Middle frontal gyrus (tissue), 1 donor: ENCODE data around the gene RELN.

ENCODE experiments used
- DNase-seq: peaks from one replicate; pipeline ENCODE4 v3.0.0-alpha.2; 2015; ENCODE audit warnings: low spot score; ENCODE audit errors: extremely low spot score

The RELN gene

GRCh38 chr7:103727982-103728610 lies 261.4 kb downstream of the RELN start:
- DNase-seq = no peak

- no peak for DNase-seq
These were observed 270.4 kb downstream of the RELN start for GRCh38 chr7:103719070-103719469.

GRCh38 chr7:103718482-103719061 lies 270.9 kb downstream of the RELN start:
- no peak for DNase-seq

- no peak for DNase-seq
These were observed 271.9 kb downstream of the RELN start for GRCh38 chr7:103717574-103717973.

GRCh38 chr7:103715376-103716120 lies 273.9 kb downstream of the RELN start:
- DNase-seq = no peak

GRCh38 chr7:103714376-103714927 lies 275.0 kb downstream of the RELN start:
- no peak for DNase-seq

- no peak for DNase-seq
These were observed 276.3 kb downstream of the RELN start for GRCh38 chr7:103712991-103713778.

- no peak for DNase-seq
These were observed 278.0 kb downstream of the RELN start for GRCh38 chr7:103711413-103711812.

- DNase-seq = no peak
These were observed 279.2 kb downstream of the RELN start for GRCh38 chr7:103710247-103710646.

GRCh38 chr7:103706805-103707204 lies 282.7 kb downstream of the RELN start:
- DNase-seq = no peak

- DNase-seq = no peak
These were observed 283.9 kb downstream of the RELN start for GRCh38 chr7:103705542-103705941.

- no peak for DNase-seq
These were observed 284.8 kb downstream of the RELN start for GRCh38 chr7:103704701-103705100.

GRCh38 chr7:103702982-103703381 lies 286.5 kb downstream of the RELN start:
- DNase-seq = no peak

- DNase-seq = no peak
These were observed 287.0 kb downstream of the RELN start for GRCh38 chr7:103702454-103702853.

GRCh38 chr7:103699032-103699431 lies 290.4 kb downstream of the RELN start:
- no peak for DNase-seq

GRCh38 chr7:103698064-103698463 lies 291.4 kb downstream of the RELN start:
- DNase-seq = no peak

GRCh38 chr7:103695521-103695920 lies 293.9 kb downstream of the RELN start:
- no peak for DNase-seq

- DNase-seq = no peak
These were observed 295.2 kb downstream of the RELN start for GRCh38 chr7:103694304-103694703.

GRCh38 chr7:103691291-103691690 lies 298.2 kb downstream of the RELN start:
- no peak for DNase-seq

- no peak for DNase-seq
These were observed 299.1 kb downstream of the RELN start for GRCh38 chr7:103690242-103690974.

- no peak for DNase-seq
These were observed 300.2 kb downstream of the RELN start for GRCh38 chr7:103689255-103689654.
